GM21619 (cell line): Measurements from ENCODE around the gene GRIN2B.

Experiments
- ATAC-seq: cut with Tn5 transposase; IDR thresholded peaks from one replicate; pipeline ENCODE4 v1.9.1; 2021; ENCODE audit not compliant: unreplicated experiment

Gene GRIN2B

GRCh38 chr12:13957576-13957975, 23.8 kb downstream of the GRIN2B start:
- ATAC-seq, result no peak

- no peak for ATAC-seq
Measured at GRCh38 chr12:13956060-13956590, 25.3 kb downstream of the GRIN2B start.

- no peak for ATAC-seq
Measured at GRCh38 chr12:13952096-13952495, 29.3 kb downstream of the GRIN2B start.

- no peak for ATAC-seq
Measured at GRCh38 chr12:13950502-13950901, 30.9 kb downstream of the GRIN2B start.

GRCh38 chr12:13948621-13949020, 32.8 kb downstream of the GRIN2B start:
- no peak for ATAC-seq

GRCh38 chr12:13947276-13947946, 34.0 kb downstream of the GRIN2B start:
- no peak for ATAC-seq

- ATAC-seq, result no peak
Measured at GRCh38 chr12:13945641-13946040, 35.8 kb downstream of the GRIN2B start.

- ATAC-seq, result no peak
Measured at GRCh38 chr12:13945236-13945635, 36.2 kb downstream of the GRIN2B start.

- ATAC-seq, result no peak
Measured at GRCh38 chr12:13942826-13943225, 38.6 kb downstream of the GRIN2B start.

GRCh38 chr12:13941258-13942249, 39.8 kb downstream of the GRIN2B start:
- ATAC-seq, result peak; percentile 72

GRCh38 chr12:13940335-13940865, 41.0 kb downstream of the GRIN2B start:
- ATAC-seq, result no peak

- ATAC-seq, result no peak
Measured at GRCh38 chr12:13937735-13938134, 43.7 kb downstream of the GRIN2B start.

- ATAC-seq, result no peak
Measured at GRCh38 chr12:13935169-13935568, 46.2 kb downstream of the GRIN2B start.
